A673 (cell line): Measurements from ENCODE around the gene PLEKHF1. TPM values are rescaled to one million over a fixed set of nuclear protein-coding genes. Genes with fewer than 3 reads are reported as not detected.

Experiments
- BruUV-seq: library from RNA; stranded (reverse); fragments of 400-500 nt; replicated peaks from 2 replicates; lab custom pipeline; 2021; lab: Mats Ljungman, UMichigan
- CTCF ChIA-PET: fragments of 300-600 bp; sonication (Branson Sonifier 250); formaldehyde crosslinking; loops from one replicate; lab custom pipeline; 2022; ENCODE audit warnings: antibody characterized with exemption; lab: Charles Lee
- POLR2A ChIA-PET: fragments of 300-600 bp; sonication (Branson Sonifier 250); formaldehyde crosslinking; loops from one replicate; lab custom pipeline; 2022; ENCODE audit warnings: antibody characterized with exemption; ENCODE audit not compliant: low non-redundant PET; lab: Charles Lee
- DNase-seq: peaks from one replicate; pipeline ENCODE4 v3.0.0-alpha.2; 2015; ENCODE audit warnings: low spot score
- H3K27ac ChIP-seq: fragments of 200-600 bp; sonication (generic); 2 replicates; pipeline ENCODE4 v1.5.1; 2016; ENCODE audit warnings: mixed run types, low read depth, mild to moderate bottlenecking, mixed read lengths, antibody characterized with exemption, low read length; ENCODE audit not compliant: poor library complexity, severe bottlenecking
- H3K27me3 ChIP-seq: fragments of 200-600 bp; sonication (generic); replicated peaks from 2 replicates; pipeline ENCODE4 v1.6.1; 2017; ENCODE audit warnings: mixed run types, low read depth, mild to moderate bottlenecking, mixed read lengths, antibody characterized with exemption, low read length; ENCODE audit not compliant: insufficient read depth, poor library complexity
- H3K36me3 ChIP-seq: fragments of 200-600 bp; sonication (generic); 2 replicates; pipeline ENCODE4 v1.6.1; 2016; ENCODE audit warnings: mixed run types, mild to moderate bottlenecking, mixed read lengths, antibody characterized with exemption, low read length; ENCODE audit not compliant: insufficient read depth, poor library complexity, severe bottlenecking
- H3K4me1 ChIP-seq: fragments of 200-600 bp; sonication (generic); 2 replicates; pipeline ENCODE4 v1.6.1; 2017; ENCODE audit warnings: mixed run types, mild to moderate bottlenecking, mixed read lengths, antibody characterized with exemption, low read length; ENCODE audit not compliant: insufficient read depth, poor library complexity, severe bottlenecking
- H3K4me3 ChIP-seq: fragments of 200-600 bp; sonication (generic); 2 replicates; pipeline ENCODE4 v1.5.1; 2016; ENCODE audit warnings: low read depth, mixed run types, mild to moderate bottlenecking, mixed read lengths, low read length; ENCODE audit not compliant: poor library complexity, severe bottlenecking
- H3K9me3 ChIP-seq: fragments of 200-600 bp; sonication (generic); 2 replicates; pipeline ENCODE4 v1.6.1; 2016; ENCODE audit warnings: mixed run types, low read depth, mild to moderate bottlenecking, mixed read lengths, antibody characterized with exemption, low read length; ENCODE audit not compliant: poor library complexity, severe bottlenecking
- CTCF ChIP-seq: fragments of 300-800, 200-600 bp; sonication (generic); conservative IDR thresholded peaks from 2 replicates; pipeline ENCODE4 v1.5.1; 2017; ENCODE audit warnings: low read depth, mild to moderate bottlenecking, antibody characterized with exemption, low read length, moderate library complexity, mixed read lengths
- EZH2 ChIP-seq: fragments of 200-600 bp; sonication (generic); IDR thresholded peaks from 2 replicates; pipeline ENCODE4 v1.6.1; 2017; ENCODE audit warnings: borderline replicate concordance, low read depth, mild to moderate bottlenecking, mixed read lengths, antibody characterized with exemption, low read length; ENCODE audit not compliant: poor library complexity, severe bottlenecking
- intact Hi-C: fragments of 100-400 bp; cut with micrococcal nuclease; formaldehyde crosslinking; loops from one replicate; pipeline ENCODE4 v1.10.0; 2022; ENCODE audit not compliant: unreplicated experiment
- total RNA-seq: library from RNA; stranded (reverse); gene quantifications from 2 replicates; pipeline ENCODE4 v1.2.3, GENCODE V29; 2021

Gene PLEKHF1
- total RNA-seq, 1 experiment from 2014 or later: not detected

DNA sequence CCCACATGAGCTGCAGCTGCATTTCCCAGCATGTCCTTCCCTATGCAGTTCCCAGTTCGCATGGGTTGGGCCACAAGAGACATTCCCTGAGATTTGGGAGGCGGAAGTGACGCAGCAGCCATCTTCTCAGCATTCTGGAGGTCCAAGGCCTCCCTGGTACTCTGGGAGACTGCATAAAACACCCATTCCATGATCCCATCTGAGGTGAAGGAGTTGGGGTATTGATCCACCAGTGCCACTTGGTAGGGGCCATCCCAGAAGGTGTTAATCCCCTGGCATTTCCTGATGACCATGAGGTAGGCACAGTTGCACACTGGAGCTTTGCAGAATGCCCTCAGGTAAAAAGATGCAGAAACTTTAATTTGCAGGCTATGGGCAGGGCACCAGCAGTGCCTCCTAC is 33.8 kb upstream of the PLEKHF1 start:
- BruUV-seq: no TSS peak
- no peaks in the 10 kb centered on the region for H3K9me3 ChIP-seq
- ChIA-PET POLR2A (no interaction called here), CTCF (no interaction called here)
- no peaks in the 10 kb centered on the region for H3K27me3 ChIP-seq
- H3K4me1 ChIP-seq: no peaks in the 10 kb centered on the region
- no peak overlapping the region for H3K4me3 ChIP-seq
- intact Hi-C loops: no loop called here
- no peak for TF ChIP-seq EZH2
- no peak for TF ChIP-seq CTCF
- no peak overlapping the region for H3K27ac ChIP-seq
- no peaks in the 10 kb centered on the region for H3K36me3 ChIP-seq
- no peak for DNase-seq

- BruUV-seq: no TSS peak
- H3K4me1 ChIP-seq: no peaks in the 10 kb centered on the region
- ChIA-PET POLR2A (no interaction called here), CTCF (no interaction called here)
- no peak overlapping the region for H3K4me3 ChIP-seq
- no peaks in the 10 kb centered on the region for H3K27me3 ChIP-seq
- intact Hi-C loops: no loop called here
- no peak overlapping the region for H3K27ac ChIP-seq
- TF ChIP-seq CTCF (no peak), EZH2 (no peak)
- H3K36me3 ChIP-seq: no peaks in the 10 kb centered on the region
- DNase-seq: no peak
- no peaks in the 10 kb centered on the region for H3K9me3 ChIP-seq
These were observed 31.3 kb upstream of the PLEKHF1 start for GRCh38 chr19:29634002-29634401.

GRCh38 chr19:29634423-29635130 is 30.7 kb upstream of the PLEKHF1 start:
- CTCF ChIA-PET: no interaction called here
- TF ChIP-seq EZH2: no peak
- no TSS peak for BruUV-seq
- Histone ChIP-seq H3K27ac (no peak overlapping the region), H3K4me1 (no peaks in the 10 kb centered on the region), H3K36me3 (no peaks in the 10 kb centered on the region), H3K9me3 (no peaks in the 10 kb centered on the region), H3K27me3 (no peaks in the 10 kb centered on the region), H3K4me3 (no peak overlapping the region)
- intact Hi-C loops: no loop called here
- POLR2A ChIA-PET: no interaction called here
- no peak for DNase-seq

GRCh38 chr19:29635963-29636362 is 29.3 kb upstream of the PLEKHF1 start:
- POLR2A ChIA-PET: no interaction called here
- H3K27me3 ChIP-seq: no peaks in the 10 kb centered on the region
- no peak for DNase-seq
- no peaks in the 10 kb centered on the region for H3K36me3 ChIP-seq
- CTCF ChIA-PET: no interaction called here
- H3K27ac ChIP-seq: no peak overlapping the region
- intact Hi-C loops: no loop called here
- H3K4me3 ChIP-seq: no peak overlapping the region
- TF ChIP-seq EZH2 (no peak), CTCF (no peak)
- BruUV-seq: no TSS peak
- no peaks in the 10 kb centered on the region for H3K4me1 ChIP-seq
- no peaks in the 10 kb centered on the region for H3K9me3 ChIP-seq
